Fibroblast of lung (primary cell): ENCODE results near the gene DNAAF3.

ENCODE experiments used
- EZH2 ChIP-seq: IDR thresholded peaks from 2 replicates; pipeline ENCODE4 v1.5.1; 2012; ENCODE audit warnings: low read length, control low read depth, mild to moderate bottlenecking; ENCODE audit errors: missing control alignments
- TF ChIP-seq, protein P1 (sequence below), 2 donors: IDR thresholded peaks in 1 of 2; conservative IDR thresholded peaks in 1 of 2; 1 replicate in 1 of 2; 2 replicates in 1 of 2; pipeline ENCODE4 v1.5.1; 2011 to 2012; ENCODE audit warnings: low read length in 2 of 2, control low read depth in 1 of 2, inconsistent platforms in 1 of 2, low read depth in 1 of 2, mild to moderate bottlenecking in 1 of 2

DNA sequence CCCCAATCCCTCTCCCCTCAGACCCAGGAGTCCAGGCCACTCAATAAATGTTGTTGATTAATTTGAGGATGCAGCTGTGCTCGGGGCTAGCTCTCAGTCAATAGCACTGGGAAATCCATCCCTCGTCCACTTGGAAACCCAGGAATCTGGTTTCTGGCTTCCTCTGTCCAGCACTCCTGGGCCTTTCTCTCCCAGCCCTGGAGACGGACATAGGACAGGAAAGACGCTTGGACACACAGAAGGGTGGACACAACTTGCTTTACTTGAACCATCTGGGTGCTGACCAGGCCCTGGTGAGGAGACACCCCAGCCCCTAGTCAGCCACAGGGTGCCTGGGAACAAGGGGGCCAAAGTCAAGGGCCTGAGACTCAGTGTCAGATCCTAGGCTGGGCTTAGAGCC is 8.0 kb downstream of the DNAAF3 start:
- TF ChIP-seq, protein P1, sequence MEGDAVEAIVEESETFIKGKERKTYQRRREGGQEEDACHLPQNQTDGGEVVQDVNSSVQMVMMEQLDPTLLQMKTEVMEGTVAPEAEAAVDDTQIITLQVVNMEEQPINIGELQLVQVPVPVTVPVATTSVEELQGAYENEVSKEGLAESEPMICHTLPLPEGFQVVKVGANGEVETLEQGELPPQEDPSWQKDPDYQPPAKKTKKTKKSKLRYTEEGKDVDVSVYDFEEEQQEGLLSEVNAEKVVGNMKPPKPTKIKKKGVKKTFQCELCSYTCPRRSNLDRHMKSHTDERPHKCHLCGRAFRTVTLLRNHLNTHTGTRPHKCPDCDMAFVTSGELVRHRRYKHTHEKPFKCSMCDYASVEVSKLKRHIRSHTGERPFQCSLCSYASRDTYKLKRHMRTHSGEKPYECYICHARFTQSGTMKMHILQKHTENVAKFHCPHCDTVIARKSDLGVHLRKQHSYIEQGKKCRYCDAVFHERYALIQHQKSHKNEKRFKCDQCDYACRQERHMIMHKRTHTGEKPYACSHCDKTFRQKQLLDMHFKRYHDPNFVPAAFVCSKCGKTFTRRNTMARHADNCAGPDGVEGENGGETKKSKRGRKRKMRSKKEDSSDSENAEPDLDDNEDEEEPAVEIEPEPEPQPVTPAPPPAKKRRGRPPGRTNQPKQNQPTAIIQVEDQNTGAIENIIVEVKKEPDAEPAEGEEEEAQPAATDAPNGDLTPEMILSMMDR (conservative IDR thresholded peaks at IDR 0.05 in 1 of 2, IDR thresholded peaks at IDR 0.05 in 1 of 2; ENCODE audit: low read depth in 1 of 2, low read length in 2 of 2), result no peak
- TF ChIP-seq EZH2, result no peak
